Activated CD8-positive, alpha-beta T cell treated with anti-CD3 and anti-CD28 coated beads for 36 hours (primary cell): ENCODE data around the gene AACS. TPM values are rescaled to one million over a fixed set of nuclear protein-coding genes. Genes with fewer than 3 reads are reported as not detected.
"Not testable (repeated sequence)": the region's sequence is repeated elsewhere in the genome, so short reads cannot be mapped to it uniquely, and the experiment has no call there.

Experiments used
- ATAC-seq: fragments of 200-7000 bp; cut with Tn5 transposase; one replicate; pipeline ENCODE4 v1.10.0; 2021; ENCODE audit warnings: mild to moderate bottlenecking, moderate library complexity
- CTCF ChIA-PET: fragments of 350-600 bp; sonication (Branson Sonifier 250); formaldehyde crosslinking; loops from one replicate; lab custom pipeline; 2021; ENCODE audit warnings: antibody characterized with exemption; lab: Charles Lee
- POLR2A ChIA-PET: fragments of 350-600 bp; sonication (Branson Sonifier 250); formaldehyde crosslinking; loops from one replicate; lab custom pipeline; 2021; ENCODE audit warnings: antibody characterized with exemption; lab: Charles Lee
- DNase-seq: peaks from one replicate; pipeline ENCODE4 v3.0.0-alpha.2; 2020
- H3K27ac Mint-ChIP-seq: one replicate; pipeline ENCODE4 v1.8.0; 2021; ENCODE audit warnings: mild to moderate bottlenecking, mixed read lengths
- H3K27me3 Mint-ChIP-seq: one replicate; pipeline ENCODE4 v1.8.0; 2021; ENCODE audit warnings: mixed read lengths
- H3K36me3 Mint-ChIP-seq: one replicate; pipeline ENCODE4 v1.8.0; 2021; ENCODE audit warnings: low read depth, mixed read lengths
- H3K4me1 Mint-ChIP-seq: one replicate; pipeline ENCODE4 v1.8.0; 2021; ENCODE audit warnings: low read depth, mixed read lengths
- H3K4me3 Mint-ChIP-seq: one replicate; pipeline ENCODE4 v1.8.0; 2021; ENCODE audit warnings: mild to moderate bottlenecking, moderate library complexity, mixed read lengths
- H3K9me3 Mint-ChIP-seq: one replicate; pipeline ENCODE4 v1.8.0; 2021; ENCODE audit warnings: mixed read lengths
- CTCF ChIP-seq: fragments of 200-600 bp; IDR thresholded peaks from one replicate; pipeline ENCODE4 v1.8.0; 2022; ENCODE audit warnings: antibody characterized with exemption, mild to moderate bottlenecking
- intact Hi-C: fragments of 100-400 bp; cut with micrococcal nuclease; formaldehyde crosslinking; loops from one replicate; pipeline ENCODE4 v1.10.0; 2022
- total RNA-seq, 2 experiments: library from RNA; stranded (reverse); gene quantifications; one replicate each; pipeline ENCODE4 v1.2.3, GENCODE V29; 2021

AACS gene
- total RNA-seq, 2 experiments from 2014 or later = 15.7 to 17.6 TPM

GRCh38 chr12:125028106-125028505, 37.1 kb upstream of the AACS start:
- POLR2A ChIA-PET = no interaction called here
- H3K27ac Mint-ChIP-seq = no peak overlapping the region
- H3K4me3 Mint-ChIP-seq = no peak overlapping the region
- no peak for TF ChIP-seq CTCF
- DNase-seq (no peak), ATAC-seq (no peak)
- CTCF ChIA-PET = no interaction called here
- H3K9me3 Mint-ChIP-seq = no peaks in the 10 kb centered on the region
- H3K4me1 Mint-ChIP-seq = no peaks in the 10 kb centered on the region
- no peaks in the 10 kb centered on the region for H3K27me3 Mint-ChIP-seq
- intact Hi-C loops = no loop called here
- peaks cover 16% of the 10 kb centered on the region for H3K36me3 Mint-ChIP-seq

GRCh38 chr12:125029761-125030358, 35.4 kb upstream of the AACS start:
- TF ChIP-seq CTCF = no peak
- POLR2A ChIA-PET = no interaction called here
- intact Hi-C loops = no loop called here
- DNase-seq (no peak), ATAC-seq (no peak)
- Mint-ChIP-seq H3K4me1 (no peaks in the 10 kb centered on the region), H3K27ac (no peak overlapping the region), H3K36me3 (peaks cover 9% of the 10 kb centered on the region), H3K27me3 (no peaks in the 10 kb centered on the region), H3K9me3 (peaks cover 1% of the 10 kb centered on the region), H3K4me3 (no peak overlapping the region)
- CTCF ChIA-PET = no interaction called here

DNA sequence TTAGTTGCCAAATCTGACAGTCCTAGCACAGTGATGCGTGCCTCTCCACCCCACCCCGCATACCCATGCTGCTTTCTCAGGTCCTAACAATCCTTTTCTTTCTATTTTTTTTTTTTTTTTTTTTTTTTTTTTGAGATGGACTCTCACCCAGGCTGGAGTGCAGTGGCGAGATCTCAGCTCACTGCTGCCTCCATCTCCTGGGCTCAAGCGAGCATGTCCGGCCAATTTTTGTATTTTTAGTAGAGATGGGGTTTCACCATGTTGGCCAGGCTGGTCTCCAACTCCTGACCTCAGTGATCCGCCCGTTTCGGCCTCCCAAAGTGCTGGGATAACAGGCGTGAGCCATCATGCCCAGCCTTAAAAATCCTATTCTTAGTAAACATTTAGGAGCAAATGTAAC, 33.8 kb upstream of the AACS start:
- H3K4me3 Mint-ChIP-seq, POLR2A ChIA-PET, intact Hi-C loops, H3K36me3 Mint-ChIP-seq, H3K27me3 Mint-ChIP-seq, H3K4me1 Mint-ChIP-seq, DNase-seq, ATAC-seq, H3K9me3 Mint-ChIP-seq, H3K27ac Mint-ChIP-seq, CTCF ChIA-PET: not testable (repeated sequence)

DNA sequence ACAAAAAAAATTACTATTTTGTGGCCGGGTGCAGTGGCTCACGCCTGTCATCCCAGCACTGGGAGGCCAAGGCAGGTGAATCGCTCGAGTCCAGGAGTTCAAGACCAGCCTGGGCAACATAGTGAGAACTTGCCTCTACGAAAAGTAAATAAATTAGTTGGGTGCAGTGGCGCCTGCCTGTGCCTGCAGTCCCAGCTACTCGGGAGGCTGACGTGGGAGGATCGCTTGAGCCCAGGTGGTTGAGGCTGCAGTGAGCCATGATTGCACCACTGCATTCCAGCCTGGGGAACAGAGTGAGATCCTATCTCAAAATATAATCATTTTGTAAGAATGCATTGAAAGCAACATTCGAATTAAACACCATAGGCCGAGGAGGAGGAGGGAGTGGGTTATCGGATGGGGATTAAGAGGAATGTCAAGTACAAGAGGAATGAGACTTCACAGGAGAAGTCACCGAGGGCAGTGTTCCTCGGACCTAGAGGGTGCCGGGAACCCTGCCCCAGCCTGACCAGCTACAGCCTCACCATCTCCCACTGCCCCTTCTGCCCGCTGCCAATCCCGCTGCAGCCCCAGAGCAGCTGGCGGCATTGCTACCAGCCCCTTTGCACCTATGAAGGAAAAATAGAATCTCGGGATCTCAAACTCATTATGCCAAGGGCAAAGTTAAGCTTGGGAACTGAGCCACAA, 32.6 kb upstream of the AACS start:
- no peak overlapping the region for H3K27ac Mint-ChIP-seq
- H3K27me3 Mint-ChIP-seq = no peaks in the 10 kb centered on the region
- H3K9me3 Mint-ChIP-seq = peaks cover 4% of the 10 kb centered on the region
- TF ChIP-seq CTCF = no peak
- POLR2A ChIA-PET = interaction anchor here (1.8 kb wide), 1 partner anchor 10 kb away, joined by 4 read pairs; no protein-coding TSS in a partner anchor
- intact Hi-C loops = no loop called here
- H3K4me1 Mint-ChIP-seq = no peaks in the 10 kb centered on the region
- DNase-seq (no peak), ATAC-seq (no peak)
- no peak overlapping the region for H3K4me3 Mint-ChIP-seq
- CTCF ChIA-PET = interaction anchor here (1.2 kb wide), 1 partner anchor 17 kb away, joined by 3 read pairs; no protein-coding TSS in a partner anchor
- H3K36me3 Mint-ChIP-seq = peaks cover 7% of the 10 kb centered on the region

GRCh38 chr12:125033288-125033687, 31.9 kb upstream of the AACS start:
- intact Hi-C loops = no loop called here
- Mint-ChIP-seq H3K36me3 (peaks cover 2% of the 10 kb centered on the region), H3K27ac (no peak overlapping the region), H3K27me3 (no peaks in the 10 kb centered on the region), H3K4me1 (no peaks in the 10 kb centered on the region), H3K9me3 (peaks cover 4% of the 10 kb centered on the region), H3K4me3 (no peak overlapping the region)
- no peak for TF ChIP-seq CTCF
- ChIA-PET CTCF (no interaction called here), POLR2A (interaction anchor here (1.8 kb wide), 1 partner anchor 9 kb away, joined by 4 read pairs; no protein-coding TSS in a partner anchor)
- ATAC-seq = no peak
- DNase-seq = no peak
